Measurements from ENCODE around the gene BBS2.

DNA sequence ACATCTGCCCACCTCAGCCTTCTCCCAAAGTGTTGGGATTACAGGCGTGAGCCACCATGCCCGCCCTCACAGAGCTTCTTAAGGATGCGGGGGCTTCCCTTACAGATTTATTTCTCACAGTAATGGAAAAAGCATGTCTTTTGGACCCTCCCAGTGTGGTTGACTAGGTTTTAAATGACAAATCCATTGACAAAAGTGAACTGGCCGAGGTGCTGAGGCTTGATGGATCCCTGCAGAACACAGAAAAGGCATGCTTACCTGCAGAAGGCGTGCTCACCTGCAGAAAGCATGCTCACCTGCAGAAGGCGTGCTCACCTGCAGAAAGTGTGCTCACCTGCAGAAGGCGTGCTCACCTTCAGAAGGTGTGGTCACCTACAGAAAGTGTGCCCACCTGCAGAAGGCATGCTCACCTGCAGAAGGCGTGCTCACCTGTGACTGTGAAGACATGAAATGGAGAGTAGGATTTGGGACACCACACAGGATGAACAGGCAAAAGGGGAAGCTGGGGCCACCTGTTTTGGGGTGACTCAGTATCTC lies 15.1 kb upstream of the BBS2 start:
- TF ChIP-seq RNF2 (IDR thresholded peaks at IDR 0.05; ENCODE audit: borderline replicate concordance, low read depth) (no peak), HDAC2 (IDR thresholded peaks at IDR 0.05) (no peak), POLR2A (IDR thresholded peaks at IDR 0.05; ENCODE audit: low read length) (no peak)
- TF ChIP-seq, protein P1, sequence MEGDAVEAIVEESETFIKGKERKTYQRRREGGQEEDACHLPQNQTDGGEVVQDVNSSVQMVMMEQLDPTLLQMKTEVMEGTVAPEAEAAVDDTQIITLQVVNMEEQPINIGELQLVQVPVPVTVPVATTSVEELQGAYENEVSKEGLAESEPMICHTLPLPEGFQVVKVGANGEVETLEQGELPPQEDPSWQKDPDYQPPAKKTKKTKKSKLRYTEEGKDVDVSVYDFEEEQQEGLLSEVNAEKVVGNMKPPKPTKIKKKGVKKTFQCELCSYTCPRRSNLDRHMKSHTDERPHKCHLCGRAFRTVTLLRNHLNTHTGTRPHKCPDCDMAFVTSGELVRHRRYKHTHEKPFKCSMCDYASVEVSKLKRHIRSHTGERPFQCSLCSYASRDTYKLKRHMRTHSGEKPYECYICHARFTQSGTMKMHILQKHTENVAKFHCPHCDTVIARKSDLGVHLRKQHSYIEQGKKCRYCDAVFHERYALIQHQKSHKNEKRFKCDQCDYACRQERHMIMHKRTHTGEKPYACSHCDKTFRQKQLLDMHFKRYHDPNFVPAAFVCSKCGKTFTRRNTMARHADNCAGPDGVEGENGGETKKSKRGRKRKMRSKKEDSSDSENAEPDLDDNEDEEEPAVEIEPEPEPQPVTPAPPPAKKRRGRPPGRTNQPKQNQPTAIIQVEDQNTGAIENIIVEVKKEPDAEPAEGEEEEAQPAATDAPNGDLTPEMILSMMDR (IDR thresholded peaks at IDR 0.05) = no peak

Data from A549 (cell line).